GM12873 (cell line): ENCODE results near the gene PAX5.

Experiments used
- TF ChIP-seq, protein P1 (sequence below): IDR thresholded peaks from 2 replicates; pipeline ENCODE4 v1.5.1; 2012; ENCODE audit warnings: low read depth, mild to moderate bottlenecking, moderate library complexity, low read length, control low read depth; ENCODE audit not compliant: insufficient read depth; ENCODE audit errors: missing control alignments

Gene PAX5

DNA sequence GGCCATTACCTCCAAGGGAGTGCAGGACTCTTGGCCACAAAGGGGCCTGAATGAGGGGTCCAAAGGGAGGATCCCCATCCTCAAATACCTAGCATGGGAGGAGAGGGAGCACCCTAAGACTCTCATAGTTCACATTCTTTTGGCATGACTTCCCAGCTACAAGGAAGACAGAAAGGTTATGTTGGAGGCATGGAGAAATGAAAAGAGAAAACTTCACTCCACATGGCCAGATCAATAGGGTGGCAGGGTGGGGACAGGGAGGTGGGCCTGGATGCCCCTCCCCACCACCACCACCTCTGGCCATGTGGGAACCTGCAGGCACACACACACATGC lies 97.6 kb downstream of the PAX5 start:
- TF ChIP-seq, protein P1, sequence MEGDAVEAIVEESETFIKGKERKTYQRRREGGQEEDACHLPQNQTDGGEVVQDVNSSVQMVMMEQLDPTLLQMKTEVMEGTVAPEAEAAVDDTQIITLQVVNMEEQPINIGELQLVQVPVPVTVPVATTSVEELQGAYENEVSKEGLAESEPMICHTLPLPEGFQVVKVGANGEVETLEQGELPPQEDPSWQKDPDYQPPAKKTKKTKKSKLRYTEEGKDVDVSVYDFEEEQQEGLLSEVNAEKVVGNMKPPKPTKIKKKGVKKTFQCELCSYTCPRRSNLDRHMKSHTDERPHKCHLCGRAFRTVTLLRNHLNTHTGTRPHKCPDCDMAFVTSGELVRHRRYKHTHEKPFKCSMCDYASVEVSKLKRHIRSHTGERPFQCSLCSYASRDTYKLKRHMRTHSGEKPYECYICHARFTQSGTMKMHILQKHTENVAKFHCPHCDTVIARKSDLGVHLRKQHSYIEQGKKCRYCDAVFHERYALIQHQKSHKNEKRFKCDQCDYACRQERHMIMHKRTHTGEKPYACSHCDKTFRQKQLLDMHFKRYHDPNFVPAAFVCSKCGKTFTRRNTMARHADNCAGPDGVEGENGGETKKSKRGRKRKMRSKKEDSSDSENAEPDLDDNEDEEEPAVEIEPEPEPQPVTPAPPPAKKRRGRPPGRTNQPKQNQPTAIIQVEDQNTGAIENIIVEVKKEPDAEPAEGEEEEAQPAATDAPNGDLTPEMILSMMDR = no peak

DNA sequence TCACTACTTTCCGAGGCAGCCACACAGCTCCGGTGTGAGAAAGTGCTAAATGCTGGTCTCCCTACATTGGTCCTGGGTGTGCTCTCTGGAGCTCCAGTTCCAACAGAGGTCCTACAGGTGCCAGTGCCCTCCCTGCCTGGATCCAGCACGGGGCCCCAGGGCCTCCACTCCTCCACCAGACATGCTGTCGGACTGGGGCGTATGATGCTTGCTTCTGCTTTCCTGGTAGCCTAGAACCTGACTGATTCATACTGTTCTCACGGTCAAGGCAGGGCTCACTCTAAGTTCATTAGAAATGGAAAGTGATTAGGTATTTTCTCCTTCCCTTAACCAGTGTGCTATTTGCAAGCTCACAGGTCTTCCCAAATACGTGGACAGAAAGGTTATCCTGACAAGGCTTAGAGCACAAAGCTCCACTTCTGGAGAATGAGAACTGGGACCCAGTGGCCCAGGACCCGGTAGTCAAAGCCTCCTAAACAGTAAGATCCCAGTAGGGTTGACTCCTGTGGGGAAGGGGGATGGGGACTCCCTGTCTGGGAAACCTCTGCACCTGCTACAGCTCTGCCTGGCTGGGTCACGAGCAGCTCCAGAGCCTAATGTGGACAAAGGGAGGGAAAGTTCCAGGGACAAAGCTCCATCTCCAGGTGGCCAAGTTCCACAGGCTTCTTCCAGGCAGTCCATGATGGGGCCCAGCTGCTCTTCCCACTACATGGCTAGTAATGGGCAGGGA lies 98.1 kb downstream of the PAX5 start:
- TF ChIP-seq, protein P1 = no peak

- TF ChIP-seq, protein P1 = no peak
Observed at GRCh38 chr9:36935332-36935731, 98.7 kb downstream of the PAX5 start.

GRCh38 chr9:36934478-36935065 lies 99.5 kb downstream of the PAX5 start:
- TF ChIP-seq, protein P1 = no peak

GRCh38 chr9:36933676-36934215 lies 100.3 kb downstream of the PAX5 start:
- TF ChIP-seq, protein P1 = no peak

DNA sequence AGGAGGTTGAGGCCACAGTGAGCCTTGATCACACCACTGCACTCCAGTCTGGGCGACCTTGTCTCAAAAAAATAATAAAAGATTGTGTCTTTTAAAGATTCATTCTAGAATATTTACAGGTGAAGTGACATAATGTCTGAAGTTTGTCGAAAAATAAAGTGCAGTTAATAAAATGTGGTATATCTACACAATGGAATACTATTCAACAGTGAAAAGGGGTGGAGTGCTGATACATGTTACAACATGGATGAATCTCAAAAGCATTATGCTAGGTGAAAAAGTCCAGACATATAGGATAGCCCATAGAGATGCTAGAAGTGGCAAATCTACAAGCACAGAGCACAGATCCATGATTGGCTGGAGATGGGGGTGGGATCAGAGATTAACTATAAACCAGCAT lies 101.9 kb downstream of the PAX5 start:
- TF ChIP-seq, protein P1 = no peak

- TF ChIP-seq, protein P1 = no peak
Observed at GRCh38 chr9:36930941-36931340, 103.1 kb downstream of the PAX5 start.
